ENCODE data around the gene KCNA1.

Gene KCNA1

DNA sequence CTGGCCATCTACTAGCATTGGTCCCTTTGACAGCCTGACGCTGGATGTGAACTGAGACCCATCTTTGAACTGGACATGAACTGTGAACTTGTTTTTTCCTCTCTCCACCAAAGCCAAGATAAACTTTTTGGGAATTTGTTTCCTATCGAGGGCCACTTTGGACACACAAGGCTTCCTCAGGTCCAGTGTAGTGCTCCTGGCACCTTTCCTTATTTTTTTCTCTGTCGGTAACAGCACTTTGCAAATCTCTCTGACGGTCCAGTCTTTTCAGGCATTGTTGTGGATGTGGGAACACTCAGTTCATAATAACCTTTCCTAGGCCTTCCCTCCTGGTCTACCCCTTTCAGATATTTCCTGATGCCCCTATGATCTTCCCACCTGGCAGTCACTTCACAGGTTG, 5.0 kb downstream of the KCNA1 start:
- DNase-seq: no peak

DNA sequence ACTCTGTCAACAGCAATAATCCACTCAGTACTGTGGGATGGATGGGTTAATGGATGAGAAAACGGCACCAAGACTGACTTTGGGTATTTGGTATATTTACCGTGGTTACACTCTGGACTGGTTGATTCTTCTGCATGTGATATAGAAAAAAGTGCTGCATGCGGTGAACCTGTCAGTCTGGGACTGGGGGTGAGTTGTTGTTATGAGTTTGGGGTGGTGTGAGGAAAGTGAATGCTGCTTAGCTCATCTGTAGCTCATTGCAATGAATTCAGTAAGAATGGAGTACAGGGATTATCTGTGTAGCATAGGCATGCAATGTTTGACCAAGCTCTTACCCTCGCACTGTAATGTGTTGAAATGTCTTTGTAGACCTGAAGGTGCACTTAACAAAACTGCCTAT, 6.0 kb downstream of the KCNA1 start:
- DNase-seq: no peak

DNA sequence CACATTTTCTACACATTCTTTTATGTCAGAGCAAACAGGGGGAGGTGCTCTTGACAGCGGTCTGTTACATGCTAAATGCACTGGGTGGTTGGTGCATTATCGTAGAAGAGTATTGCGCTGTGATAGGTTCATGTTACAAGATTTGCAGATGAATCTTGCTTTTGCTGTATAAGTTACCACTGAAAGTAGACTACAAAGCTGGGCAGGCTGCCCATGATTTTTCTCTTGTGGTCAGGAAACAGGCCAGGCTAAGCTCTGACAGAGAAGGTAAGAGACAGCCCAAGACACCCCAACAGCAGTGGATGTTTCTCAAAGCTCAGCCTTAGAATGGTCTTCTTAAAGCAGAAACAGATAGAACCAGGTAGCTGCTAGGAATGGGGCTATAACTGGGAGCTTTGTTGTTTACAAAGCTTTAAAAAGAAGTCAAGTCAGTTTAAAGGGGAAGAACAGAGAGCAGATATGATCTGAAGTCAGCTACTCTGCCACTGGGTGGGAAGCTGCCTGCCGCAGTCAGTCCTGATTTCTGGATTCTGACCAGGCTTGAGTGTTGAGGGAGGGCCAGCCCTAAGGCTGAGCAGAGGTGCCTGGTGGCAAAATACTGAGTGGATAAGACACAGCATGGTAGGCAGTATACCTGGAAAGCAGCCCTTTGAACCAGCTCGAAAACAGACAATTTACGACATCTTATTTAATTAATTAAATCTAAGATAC, 9.4 kb downstream of the KCNA1 start:
- DNase-seq: no peak

DNA sequence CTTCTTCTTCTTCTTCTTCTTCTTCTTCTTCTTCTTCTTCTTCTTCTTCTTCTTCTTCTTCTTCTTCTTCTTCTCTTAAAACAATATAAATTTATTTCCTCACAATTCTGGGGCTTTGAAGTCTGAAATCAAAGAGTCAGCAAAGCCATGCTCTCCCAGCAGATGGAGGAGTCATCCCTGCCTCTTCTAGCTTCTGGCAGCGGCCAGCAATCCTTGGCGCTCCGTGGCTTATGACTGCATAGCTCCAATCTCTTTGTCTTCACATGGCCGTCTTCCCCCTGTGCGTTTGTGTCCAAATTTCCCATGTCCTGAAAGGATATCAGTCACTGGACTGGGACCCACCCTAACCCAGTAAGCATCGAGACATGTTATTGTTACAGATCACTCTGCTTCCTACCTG, 22.9 kb downstream of the KCNA1 start:
- DNase-seq: no peak

GRCh38 chr12:4933411-4933810, 23.7 kb downstream of the KCNA1 start:
- DNase-seq: no peak

DNA sequence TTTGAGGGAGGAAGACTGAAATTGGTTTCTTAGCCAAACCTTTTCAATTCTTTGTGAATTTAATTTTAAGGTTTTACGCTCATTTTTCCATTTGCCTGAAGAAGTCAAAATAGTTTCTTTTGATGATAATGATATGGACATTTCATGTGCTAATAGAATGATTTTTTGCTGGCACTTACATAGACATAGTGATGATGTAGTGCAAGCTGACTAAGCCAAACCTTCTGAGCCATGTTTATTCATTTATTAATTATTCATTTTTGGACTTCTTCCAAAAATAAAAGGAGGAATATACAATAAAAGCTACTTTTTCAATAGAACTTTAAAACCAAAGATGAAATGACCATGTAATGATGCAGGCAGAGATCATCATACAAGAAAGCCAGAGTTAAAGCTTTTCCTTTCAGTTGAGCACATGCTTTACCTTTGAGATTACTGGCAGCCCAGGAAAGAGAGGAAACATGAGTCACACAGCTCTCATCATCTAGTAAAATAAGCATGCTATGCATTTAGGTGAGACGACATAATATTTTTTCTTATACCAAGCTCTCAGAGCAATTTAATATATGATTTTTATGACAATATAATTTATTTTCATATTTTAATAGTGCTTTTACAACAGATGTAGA, 24.8 kb downstream of the KCNA1 start:
- no peak for DNase-seq

- DNase-seq: no peak
These were observed 29.2 kb downstream of the KCNA1 start for GRCh38 chr12:4938900-4939299.

DNA sequence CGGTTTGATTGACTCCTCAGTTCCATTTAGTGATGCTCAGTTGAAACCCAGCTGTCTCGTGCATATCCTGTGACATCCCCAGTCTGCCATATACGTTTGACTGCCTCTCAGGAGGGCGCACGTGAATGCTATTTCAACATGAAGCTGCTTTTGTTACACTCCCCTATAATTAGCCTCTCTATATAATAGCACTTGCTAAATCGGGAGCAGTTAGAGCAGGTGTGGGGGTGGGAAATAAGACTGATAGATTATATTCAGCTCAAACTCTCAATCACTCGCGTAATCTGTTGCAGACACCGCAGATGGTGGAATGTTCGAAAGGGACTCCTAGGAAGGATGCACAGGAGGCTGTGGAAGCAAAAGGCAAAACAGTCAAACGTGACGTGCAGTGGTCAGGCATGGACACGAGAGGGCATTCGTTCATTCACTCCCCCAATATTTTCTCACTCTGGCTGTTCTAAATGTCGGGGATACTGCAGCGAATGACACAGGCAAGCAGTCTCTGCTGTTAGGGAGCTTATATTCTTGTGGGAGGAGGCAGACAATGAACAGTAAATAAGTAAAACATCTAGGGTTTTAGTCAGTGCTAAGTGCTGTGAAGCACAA, 29.8 kb downstream of the KCNA1 start:
- DNase-seq: no peak

DNA sequence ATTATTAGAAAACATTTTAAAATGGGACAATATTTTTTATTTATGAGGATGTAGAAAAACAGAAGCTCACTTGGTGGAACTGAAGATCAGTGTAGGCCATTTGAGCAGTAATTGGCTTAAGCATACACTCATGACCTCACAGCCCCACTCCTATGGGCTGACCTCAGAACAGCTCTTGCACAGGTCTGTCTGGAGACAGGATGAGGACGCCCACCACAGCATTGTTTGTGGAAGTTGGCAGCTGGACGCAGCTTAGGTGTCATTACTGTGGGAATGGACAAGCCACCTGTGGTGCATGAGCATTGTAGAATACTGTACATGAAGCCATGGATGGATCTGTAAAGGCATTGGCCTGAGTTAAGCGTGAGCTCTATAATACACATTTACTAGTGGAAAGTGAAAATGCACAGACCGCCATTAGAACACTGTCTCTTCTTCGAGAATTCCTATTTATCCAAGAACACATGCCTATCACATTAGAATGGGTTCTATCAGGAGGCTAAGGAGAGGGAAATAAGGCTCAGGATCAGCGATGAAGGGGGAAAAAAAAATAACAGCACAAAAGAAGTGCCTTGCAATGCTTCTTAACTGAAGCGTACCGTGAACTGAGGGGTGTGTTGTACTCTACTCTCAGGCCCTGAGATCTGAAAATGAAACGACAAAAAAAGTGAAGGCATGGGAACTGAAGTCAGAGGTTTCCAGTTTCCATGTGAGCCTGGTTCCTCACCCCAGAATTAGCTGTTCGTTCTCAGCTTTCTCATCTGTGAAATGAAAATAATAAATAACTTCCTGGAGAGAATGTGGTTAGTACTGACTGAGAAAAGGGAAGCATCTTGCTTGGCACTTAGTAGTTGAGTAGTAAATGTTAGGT, 33.6 kb downstream of the KCNA1 start:
- no peak for DNase-seq

DNA sequence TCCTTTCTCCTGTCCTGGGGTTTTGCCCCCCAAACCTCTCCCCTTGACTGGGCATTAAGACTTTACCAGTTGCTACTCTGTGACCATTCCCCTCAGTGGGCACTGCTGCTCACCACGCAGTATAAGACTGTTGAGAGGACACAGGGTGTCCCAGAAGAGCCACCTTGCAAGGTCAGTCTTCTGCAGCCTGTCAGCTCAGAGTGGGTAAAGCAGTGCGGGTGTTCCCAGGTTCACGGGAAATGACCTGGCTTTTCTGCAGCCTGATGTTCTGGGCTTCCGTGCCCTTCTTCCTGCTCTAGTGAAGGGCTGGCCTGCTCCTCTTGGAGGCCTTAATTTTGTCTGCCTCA, 34.2 kb downstream of the KCNA1 start:
- no peak for DNase-seq

- DNase-seq: no peak
These were observed 37.5 kb downstream of the KCNA1 start for GRCh38 chr12:4947253-4947652.

GRCh38 chr12:4951083-4951482, 41.4 kb downstream of the KCNA1 start:
- DNase-seq: no peak

DNA sequence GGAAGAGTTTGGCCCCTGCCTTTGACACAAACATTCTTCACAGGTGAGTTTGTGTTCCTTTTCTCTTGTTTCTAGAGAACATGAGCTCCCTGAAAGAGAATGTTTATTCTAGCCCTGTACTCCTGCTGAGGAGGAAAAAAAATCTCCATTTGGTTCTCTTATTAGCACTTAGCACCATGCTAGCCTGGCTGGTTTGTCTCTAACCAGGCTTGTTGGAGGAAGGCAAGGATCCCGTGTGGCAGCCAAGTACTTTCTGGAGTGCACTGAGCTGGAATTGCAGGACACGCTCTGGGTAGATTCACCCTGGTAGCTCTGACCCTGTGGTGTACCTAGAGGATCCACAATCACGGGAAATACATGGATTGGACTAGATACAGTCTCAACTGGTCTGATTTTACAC, 41.9 kb downstream of the KCNA1 start:
- no peak for DNase-seq

- DNase-seq: no peak
These were observed 45.1 kb downstream of the KCNA1 start for GRCh38 chr12:4954621-4955354.

DNA sequence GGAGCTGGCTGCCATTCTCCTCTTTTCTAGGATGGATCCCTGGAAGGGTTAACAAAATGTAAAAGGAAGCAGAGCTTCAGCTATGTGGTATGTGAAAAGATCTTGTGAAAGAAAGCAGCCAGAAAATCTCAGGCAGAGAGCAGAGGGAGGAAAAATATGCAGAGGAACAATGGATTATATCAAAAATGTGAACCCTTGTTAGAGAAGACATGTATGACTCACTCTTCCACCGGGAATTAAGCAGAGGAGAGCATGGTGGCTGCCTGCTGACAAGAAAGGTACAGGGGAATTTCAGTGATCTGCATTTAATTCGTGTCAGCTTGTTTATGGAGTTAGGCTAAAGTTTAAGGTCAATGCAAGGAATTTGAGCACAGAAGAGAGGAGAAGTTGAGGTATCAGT, 46.3 kb downstream of the KCNA1 start:
- DNase-seq: no peak

- no peak for DNase-seq
These were observed 47.3 kb downstream of the KCNA1 start for GRCh38 chr12:4956968-4957367.

DNA sequence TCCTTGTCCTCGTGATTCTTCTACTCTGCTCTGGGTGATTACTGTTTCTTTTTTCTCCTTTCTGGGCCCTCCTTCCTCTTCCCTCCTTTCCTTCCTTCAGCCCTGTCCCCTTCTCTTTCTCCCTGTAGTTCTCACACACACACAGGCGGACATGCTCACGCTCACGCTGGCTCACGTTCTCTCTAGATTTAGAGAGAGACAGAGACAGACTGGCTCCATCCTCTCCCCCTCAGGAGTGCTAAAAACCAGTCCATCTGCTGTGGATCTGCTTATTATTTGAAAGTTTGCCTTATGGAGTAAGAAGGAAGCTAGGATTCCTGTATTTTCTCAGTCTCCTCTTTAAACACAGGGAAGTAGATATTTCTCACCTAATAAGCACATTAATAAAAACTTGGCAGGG, 48.1 kb downstream of the KCNA1 start:
- no peak for DNase-seq

- no peak for DNase-seq
These were observed 49.1 kb downstream of the KCNA1 start for GRCh38 chr12:4958697-4959375.

DNA sequence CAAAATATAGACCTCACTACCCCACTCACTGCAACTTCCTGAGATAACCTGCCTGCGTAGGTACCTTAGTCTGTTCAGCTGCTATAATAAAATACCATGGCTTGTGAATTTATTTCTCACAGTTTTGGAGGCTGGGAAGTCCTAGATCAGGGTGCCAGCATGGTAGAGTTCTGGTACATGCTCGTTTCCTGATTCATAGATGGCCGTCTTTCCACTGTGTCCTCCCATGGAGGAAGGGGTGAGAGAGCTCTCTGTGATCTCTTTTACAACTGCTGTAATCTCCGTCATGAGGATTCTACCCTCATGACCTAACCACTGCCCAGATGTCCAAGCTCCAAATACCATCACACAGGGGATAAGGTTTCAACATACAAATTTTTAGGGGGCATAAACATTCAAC, 49.7 kb downstream of the KCNA1 start:
- no peak for DNase-seq

DNA sequence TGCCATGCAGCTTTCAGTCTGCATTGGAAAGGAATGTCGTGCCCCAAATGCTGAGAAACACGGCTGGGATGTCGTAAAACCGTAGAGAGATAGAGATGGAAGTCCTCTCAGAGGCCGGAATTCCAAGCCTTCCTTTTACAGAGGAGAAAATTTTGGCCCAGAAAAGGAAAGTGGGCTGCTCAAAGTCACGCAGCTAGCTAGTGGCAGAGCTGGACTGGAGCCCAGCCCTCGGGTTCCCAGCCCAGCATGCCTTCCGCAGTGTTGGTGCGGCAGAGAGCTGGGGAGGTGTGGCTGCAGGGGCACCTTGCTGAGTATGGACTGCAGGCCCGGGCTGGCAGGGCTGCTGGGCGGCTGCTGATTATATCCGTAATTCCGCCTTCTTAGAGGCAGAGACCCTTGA, 50.3 kb downstream of the KCNA1 start:
- DNase-seq: no peak

DNA sequence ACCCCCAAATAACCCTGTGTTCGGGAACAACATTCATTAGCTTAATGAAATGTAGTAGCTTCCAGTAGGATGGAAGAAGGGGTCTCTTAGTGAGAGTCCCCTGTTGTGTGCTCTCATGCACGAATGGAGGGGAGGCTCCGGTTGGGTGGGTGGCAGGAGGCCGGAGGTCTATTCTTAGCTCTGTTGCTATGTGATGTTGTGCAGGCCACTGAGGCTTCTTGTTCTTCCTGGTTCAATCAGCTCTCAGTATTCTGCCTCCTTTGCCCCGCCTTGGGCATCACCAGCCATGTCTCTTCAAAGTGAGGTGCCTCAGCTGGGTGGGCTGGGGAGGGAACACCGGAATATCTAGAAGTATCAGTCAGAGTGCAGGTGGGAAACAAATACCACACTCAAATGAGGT, 50.8 kb downstream of the KCNA1 start:
- DNase-seq: no peak

- DNase-seq: no peak
These were observed 51.6 kb downstream of the KCNA1 start for GRCh38 chr12:4961311-4961710.

All from CD4-positive, alpha-beta T cell treated with Interleukin-15 for 1 hour (primary cell).